Stimulated activated CD4-positive, alpha-beta T cell treated with anti-CD3 and anti-CD28 coated beads, Interleukin-2, amount 100 ng/mL, for 24 hours (primary cell): ENCODE data around the gene BAIAP2.

Experiments used
- DNase-seq, 2 donors: peaks; one replicate each; pipeline ENCODE4 v3.0.0-alpha.2; 2020

BAIAP2 gene

DNA sequence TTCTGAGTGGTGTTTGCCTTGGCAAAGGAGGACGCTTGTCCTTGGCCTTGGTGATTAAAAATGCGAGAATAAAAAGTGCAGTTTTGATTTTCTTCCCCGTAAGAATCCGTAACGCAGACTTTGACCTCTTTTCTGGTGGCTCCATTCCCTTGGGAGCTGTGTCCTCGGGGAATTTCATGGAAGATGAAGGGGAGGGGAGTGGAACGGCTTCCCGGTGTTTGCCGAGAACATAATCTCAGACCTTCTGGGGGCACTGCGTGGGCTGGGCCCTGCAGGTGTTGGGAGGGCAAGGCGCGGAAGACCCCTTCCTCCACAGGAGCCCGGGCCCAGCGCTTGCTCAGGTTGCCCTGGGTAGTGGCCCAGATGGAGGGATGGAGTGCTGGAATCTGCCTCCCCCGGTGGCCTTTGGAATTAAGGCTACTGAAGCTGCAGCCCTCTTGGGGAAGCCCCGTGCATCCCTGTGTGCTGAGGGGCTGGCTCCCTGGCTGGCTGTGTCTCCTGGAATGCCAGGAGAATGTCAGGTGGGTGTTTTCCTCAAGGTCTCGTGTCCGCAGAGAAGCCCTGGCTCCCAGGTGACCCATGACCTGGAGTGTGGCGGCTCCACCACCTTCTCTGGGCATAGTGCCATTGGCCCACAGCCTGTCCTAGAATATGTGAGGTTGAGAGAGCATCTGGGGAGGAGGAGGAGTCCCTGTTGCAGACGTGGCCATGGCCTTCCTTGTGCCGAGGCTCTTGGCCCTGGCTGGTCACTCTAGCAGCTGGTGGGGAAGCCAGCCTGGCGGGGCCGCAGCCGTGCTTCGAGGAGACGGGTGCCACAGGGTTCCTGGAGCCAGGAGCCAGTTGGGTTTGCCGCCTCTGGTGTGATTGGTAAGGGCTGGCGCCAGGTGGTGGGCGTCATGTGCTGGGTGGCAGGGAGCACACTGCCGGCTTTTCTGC lies 3.1 kb downstream of the BAIAP2 start:
- no peak for DNase-seq

DNA sequence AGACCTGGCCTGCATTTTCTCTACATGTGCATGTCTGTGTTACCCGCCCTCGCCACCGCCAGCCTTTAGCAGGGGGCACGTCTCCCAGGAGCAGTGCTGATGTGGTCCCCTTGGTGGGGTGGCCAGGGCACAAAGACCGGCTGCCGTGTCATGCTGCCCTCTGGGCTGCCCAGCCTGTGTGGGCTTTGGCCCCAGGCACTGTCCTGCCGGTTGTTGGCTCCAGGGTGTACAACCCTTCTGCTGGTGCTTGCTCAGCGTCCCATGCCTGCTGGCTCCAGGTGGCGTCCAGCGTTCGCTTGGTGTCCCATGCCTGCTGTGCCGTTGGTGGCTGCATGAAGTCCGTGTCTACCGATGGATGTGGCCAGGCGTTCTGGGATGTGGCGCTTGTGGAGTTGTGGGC lies 4.1 kb downstream of the BAIAP2 start:
- no peak for DNase-seq

DNA sequence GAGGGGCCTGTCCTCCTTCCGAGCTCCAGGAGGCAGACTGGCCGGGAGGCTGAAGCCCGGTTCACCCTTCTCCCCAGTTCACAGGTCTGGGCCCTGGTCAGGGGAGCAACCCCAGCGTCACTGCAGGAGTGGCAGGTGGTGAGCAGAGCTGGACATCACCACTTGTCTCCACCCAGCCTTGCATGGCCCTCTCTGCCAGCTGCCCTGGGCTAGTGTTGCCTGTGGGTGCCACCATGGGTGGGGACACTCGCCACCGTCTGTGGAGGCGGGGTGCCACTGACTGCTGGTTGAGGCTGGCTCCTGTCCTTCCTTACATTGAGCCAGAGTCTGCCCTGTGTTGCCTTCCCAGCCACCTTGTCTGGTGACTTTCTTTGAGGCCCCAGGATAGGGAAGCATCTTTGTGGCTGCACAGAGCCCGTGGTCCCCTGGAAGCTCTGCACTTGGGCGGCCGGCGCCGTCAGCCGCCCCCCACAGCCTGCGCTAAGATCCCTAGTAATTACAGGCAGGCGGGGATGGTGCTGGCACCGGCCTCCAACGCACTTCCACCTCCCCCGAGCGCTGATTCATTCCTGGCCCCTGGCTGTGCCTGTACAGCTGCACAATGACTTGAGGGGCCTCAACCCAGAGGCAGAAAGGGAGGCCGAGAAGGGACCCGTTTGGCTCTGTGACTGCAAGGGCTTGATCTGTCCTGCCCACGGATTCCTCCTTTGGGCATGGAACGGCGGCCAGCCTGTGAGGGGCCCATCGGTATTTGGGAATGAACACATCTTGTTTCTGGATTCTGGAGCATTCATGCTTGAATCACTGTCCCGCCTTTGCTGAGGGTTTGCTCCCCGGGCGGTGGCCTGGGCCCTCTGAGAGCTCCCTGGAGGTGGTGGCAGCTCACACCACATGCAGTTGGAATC lies 5.2 kb downstream of the BAIAP2 start:
- no peak for DNase-seq

DNA sequence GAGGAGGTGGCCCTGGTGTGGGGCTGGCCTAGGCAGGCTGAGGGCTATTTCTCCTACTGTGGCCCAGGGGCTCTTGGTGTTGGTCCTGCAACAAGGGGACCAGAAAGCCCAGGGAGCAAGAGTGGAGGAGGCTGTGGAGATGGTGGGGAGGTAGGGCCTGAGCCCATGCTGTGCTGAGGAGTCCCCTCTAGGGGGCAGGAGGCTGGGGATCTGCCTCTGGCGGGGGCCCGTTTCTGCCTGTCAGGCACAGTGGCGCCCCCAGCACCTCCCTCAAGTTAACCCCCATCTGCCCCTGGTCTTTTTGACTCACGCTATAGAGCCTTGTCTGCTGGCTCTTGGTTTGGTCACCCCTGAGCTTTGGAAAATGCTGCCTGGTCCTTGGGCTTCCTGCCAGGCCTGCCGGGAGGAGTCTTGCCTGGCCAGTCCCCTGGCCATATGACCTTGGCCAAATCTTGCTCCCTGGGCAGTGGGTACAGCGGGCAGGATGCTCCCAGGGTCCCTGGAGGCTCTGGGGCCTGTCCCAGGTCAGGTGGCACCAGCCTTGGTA lies 5.9 kb downstream of the BAIAP2 start:
- DNase-seq = peak in 1 of 2 donors; percentile 41

DNA sequence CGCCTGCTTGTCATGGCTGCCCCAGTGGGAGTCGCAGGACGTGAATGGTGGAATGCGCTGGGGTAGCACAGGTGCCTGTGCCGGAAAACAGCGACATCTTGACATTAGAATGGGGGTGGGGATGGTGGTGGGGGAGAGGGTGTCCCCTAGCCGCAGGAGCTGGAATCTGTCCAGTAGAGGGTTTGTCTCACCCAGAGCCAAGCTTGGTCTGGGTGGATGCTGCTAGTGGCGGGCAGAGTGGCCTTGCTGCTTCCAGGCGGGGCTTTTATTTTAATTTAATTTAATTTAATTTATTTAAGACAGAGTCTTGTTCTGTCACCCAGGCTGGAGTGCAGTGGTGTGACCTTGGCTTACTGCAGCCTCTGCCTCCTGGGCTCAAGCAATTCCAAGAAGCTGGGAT lies 7.7 kb downstream of the BAIAP2 start:
- DNase-seq = no peak

DNA sequence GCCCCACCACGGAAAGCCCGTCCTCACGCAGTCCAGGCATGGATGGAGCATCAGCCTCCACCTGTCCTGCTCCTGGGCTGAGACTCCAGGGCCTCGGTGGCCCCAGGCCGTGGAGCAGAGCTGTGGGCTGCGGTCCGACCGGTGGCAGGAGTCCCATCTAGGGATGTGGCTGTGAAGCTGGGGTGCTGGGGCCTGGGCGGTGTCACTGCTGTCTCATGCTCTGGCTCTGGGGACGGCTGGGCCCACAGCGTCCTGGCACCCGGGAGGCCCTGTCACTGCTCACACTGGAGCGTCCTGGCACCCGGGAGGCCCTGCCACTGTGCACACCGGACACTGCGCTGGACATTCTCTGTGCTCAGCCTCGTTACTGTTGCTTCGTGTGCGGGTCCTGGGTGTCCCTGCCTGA lies 8.4 kb downstream of the BAIAP2 start:
- DNase-seq = no peak

DNA sequence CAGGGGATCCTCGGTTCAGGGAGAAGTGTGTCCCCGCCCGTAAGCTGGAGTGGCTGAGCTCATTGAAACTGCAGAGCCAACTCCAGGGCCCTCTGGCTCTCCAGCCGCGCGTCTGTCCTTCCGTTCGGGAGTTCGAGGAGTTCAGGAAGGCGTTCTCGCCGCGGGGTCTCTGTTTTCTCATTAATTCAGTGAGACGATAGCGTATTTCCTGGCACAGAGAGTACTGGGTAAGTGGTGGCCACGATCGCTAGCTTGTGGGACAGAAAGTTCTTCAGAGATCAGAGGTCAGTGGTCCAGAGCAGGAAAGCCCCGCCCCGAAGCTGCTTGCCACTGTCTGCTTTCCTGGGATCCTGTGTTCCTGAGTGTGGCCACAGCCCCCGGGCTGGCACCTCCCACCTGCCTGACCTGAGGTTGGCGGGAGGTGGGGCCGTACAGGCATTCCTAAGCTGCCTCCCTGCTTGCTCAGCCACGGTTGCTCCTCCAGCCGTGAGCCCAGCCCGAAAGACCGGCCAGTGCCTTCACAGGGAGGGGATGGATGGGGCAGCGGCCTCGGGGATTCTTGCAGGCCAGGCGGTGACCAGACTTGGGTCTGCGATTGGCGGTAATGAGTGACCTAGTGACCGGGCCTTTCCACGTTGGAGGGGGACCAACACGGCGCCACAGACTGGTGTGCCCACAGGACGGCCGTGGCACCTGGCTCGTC lies 8.9 kb downstream of the BAIAP2 start:
- DNase-seq = no peak

DNA sequence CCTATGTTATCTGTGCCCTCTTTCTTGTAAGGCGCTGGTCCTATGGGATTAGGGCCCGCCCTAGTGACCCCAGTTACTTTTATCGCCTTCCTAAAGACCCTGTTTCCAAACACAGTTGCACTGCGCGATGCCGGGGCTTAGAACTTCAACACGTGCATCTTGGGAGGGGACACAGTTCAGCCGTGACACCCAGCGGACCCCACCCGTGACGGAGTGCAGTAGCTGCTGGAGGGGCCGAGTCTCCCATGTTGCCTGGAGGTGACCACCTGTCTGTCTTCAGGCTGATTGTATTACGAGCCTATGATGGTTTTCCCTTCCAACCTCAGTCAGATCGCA lies 9.4 kb downstream of the BAIAP2 start:
- DNase-seq = no peak

DNA sequence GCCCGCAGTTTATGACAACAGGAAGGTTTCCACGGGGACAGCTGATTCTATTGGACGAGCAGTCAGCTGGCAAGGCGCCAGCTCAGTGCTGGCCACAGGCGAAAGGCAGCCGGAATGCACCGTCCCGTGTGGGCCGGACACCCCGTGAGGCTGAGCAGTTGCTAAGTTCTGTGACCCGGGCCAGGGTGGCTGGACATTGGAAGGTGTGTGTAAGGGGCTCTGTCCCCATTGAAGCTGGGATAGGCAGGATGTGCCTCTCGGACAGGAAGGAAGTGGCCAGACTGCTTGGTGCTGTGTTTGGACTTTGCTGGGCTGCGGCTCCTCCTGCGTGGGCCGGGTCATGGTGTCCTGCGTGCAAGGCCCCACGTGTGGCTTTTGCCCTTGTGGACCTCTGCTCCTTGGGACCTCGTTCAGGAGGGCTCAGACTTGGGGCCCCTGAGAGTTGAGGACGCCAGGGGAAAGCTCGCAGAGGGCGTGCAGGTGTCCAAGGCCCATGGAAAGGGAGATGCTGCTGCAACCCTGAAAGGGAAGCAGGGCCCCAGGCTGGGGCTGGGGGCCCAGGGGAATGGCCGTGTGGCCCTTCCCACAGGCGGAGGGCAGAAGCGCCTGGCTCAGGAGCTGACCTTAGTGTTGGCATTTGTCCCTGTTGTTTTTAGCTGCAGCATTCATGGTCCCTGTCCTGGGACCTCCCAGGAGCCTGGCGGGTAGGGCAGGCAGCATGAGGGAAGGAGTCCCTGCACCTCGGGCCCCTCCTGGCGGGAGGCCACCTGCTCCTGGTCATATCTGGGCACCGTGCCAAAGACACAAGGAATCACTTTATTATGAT lies 10.0 kb downstream of the BAIAP2 start:
- DNase-seq = no peak

DNA sequence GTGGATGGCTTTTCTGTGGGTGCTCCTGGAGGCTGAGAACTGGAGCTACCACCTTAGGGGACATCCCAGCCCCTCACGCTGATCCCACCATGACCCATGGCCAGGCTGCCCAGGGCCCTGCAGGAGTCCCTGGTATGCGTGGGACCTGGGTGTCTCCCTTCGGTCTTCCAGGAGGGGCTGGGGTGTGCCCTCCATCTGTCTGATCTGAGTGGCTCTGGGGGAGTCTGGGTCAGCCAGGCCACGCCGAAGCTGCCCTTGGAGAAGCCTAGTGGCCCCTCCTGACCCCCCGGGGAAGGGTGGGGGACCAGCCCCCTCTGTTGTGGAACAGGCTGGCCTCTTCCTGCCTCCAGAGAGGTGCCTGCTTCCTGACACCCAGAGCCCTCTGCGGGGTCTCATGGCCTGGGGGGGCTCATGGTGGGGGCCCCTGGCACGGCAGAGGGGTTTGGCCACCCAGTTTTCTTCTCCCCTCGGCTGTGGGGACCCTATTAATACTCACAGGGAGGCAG lies 10.7 kb downstream of the BAIAP2 start:
- DNase-seq = no peak

DNA sequence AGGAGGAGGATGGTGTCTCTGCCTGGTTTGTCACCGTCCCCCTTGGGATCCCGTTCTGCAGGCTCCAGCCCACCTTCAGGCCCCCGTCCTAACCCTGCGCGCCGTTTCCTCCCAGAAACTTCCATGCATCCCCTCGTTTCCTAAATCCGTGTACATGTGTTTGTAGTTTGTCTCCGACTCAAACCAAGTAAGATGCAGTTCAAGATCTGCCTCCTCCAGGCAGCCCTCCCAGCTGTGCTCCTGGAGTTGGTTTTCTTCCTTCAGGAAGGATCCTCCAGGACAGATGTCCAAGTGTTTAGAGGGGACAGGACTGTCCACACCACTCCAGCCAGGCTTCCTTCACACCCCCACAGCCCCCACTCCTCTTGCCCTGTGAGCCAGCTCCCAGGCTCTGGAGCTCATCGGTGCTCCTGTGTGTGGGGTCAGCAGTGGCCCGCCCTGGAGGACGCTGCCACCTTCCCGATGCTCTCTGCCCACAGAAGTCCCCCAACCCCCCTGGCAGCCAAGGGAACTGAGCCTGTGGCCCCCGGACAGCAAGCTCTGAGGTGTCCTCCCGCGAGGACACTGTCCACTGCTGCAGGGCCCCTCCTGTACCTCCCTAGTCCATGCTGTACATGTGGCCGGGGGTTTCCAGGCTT lies 11.3 kb downstream of the BAIAP2 start:
- DNase-seq = no peak

DNA sequence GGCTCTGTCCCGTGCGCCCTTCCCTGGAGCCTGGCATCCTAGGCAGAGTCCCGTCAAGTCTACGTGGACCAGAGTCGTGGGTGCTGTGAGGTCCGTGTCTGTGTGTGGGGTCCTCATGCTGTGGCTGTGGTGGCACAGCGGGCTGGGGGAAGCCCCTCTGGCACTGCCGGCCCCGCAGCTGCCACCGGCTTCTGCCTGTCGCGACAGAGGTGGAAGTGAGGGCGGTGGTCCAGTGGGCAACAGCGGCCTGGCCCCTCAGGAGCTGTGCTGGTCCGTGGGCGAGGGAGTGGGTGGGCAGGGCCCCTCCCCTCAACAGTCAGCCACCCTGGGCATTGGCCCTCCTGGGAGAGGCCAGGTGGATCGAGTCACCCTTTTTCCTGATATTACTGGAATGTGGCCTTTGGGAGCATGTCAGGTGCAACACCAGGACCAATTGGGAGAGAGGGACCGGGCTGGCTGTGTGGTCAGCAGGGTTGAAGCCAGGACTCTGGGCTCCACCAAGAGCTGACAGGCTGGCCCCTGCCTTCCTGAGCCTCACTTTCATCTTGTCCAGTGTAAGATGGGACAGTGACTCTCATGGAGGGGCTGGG lies 11.9 kb downstream of the BAIAP2 start:
- DNase-seq = no peak

DNA sequence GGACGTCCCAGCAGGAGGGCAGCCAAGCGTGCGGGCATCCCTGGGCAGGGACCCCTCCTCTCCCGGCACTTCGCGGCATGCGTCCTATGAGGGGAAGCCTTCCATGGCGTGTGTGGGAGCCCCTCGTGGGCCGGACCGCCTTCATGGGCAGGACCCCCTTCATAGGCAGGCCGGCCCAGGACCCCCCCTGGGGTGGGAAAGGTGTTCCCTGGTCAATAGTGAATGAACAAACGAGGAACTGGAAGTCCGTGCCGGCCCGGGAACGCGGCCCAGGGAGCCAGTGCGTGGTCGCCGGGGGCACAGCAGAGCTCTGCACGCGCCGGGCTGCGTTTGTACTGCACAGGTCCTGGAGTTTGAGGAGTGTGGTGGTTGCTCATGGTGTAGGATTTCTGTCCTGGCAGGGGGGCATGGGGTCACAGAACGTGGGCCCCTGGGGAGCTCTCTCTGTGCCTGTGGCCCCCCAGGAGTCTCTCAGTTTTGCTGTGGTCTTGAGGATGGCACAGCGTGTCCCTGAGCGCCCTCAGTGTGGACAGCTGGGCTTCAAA lies 13.9 kb downstream of the BAIAP2 start:
- DNase-seq = no peak

DNA sequence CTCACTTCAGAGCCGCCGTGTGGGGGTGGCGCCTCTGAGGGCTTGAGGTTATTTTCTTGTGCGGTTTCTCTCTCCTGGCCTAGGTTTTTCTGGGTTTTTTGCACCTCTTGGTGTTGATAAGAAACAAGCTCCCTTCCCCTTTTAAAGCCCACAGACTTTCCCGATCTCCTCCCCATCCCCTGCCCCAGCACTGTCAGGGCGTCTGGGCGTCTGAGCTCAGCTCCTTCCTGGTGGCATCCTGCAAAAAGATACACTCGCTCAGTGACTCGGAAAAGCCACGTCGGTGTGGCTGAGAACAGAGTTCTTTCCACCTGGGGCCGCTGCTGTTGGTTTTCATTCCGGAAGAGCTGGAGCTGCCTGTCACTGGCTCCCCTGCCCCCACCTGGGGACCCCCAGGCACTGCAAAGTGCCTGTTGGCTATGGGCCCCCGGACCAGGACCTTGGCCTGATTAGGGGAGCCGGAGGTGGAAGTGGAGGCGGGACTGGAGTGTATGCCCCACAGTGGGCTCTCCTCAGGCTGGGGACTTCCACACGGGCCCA lies 14.5 kb downstream of the BAIAP2 start:
- no peak for DNase-seq

DNA sequence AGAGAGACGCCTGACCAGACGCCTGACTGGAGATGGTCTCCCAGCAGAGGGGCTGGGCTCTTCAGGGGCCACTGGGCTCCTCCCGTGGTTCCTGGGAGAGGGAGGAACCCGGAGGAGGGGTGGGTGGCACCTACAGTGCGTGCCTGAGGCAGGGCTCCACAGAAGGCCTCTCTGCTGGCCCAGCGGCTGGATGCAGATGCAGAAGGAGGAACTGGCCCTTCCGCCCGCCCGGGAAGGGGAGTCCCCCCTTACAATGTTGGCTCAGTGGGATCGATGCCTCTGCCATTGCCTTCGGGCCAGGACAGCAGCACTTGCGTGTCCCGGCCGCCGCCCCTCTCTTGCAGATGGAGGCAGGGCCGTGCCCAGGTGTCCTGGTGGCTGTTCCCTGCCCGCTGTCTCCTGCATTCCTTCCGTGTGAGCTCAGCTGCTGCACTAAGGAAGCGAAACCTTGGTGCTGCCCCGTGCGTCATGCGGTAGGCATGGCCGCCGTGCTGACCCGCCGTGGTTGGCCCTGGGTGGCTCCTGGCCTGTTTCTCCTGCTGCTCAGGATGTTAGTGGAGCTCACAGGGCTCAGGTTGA lies 15.1 kb downstream of the BAIAP2 start:
- DNase-seq = no peak

DNA sequence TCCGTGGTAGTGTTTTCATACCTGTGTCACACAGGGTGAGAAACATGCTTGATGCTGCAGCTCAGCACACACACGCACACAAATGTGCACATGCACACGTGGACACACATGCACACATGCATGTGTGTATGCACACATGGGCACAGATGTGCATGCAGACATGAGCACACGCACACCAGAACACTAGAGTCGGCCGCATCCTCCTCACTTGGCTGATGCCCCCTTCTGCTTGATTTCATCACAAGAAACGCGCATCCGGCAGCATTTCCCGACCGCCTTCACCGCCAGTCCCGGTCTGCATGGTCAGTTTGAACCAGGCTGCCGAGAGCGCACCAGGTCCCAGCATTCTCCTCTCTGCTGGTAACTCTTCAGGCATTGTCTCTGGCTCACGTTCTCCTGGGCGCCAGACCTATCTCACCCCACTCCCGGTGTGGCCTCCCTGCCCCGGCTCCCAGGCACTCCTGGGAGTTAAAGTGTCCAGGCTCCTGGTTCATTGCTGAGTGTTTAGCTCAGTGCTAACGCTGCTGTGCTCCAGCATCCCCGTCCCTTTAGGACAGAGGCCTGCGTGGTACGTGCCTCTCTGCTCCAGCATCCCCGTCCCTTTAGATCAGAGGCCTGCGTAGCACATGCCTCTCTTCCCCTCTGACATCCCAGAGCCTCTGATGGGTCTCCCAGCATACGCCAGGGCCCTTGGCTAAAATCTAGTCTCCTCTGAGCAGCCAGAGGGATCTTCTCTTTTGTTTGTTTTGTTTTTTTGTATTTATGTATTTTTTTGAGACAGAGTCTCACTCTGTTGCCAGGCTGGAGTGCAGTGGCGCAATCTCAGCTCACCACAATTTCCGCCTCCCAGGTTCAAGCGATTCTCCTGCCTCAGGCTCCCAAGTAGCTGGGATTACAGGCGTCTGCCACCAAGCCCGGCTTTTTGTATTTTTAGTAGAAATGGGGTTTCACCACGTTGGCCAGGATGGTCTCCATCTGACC lies 16.0 kb downstream of the BAIAP2 start:
- no peak for DNase-seq

DNA sequence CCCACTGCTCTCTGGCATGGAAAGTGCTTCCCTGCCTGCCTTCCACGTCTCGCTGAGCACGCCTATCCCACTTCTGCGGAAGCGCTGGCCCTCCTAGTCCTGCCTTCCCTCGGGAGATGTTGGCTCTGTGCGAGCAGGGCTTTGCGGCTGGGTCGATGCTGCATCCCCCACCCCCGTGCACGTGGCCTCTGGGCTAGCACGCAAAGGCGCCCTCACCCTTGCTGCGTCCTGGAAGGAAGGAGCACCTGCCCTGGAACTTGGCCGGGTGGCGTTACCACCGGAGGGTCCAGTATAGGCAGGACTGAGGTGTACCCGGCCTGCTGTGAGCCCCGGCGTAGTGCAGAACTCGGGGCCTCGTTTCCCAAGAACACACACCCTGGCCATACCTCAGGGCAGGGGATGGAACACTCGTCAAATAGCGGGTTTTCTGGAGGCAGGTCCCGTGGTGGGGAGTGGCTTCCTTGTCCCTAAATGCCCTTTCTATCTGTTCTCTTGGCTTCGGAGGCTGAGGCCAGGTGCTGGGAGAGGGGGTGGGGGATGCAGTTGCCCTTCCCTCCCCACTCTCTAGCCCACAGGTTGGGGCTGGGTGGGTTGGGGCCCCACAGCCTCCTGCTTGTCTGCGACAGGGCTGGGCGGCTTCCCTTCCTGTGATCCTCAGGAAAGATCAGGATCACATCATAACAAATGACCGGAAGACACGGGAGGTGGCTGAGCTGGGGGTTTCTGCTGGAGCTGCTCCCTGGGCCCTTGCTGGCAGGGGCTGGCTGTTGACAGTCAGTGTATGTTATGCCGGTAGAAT lies 17.4 kb downstream of the BAIAP2 start:
- DNase-seq = no peak
